GM12892 (cell line): ENCODE data around the gene PAMR1.

Experiments used
- DNase-seq: peaks from one replicate; pipeline ENCODE4 v3.0.0; 2011; ENCODE audit not compliant: insufficient read length
- FAIRE-seq: peaks from 2 replicates; lab custom pipeline; 2011; peaks lifted over from hg19 to GRCh38; lab: Jason Lieb, UNC
- POLR2A ChIP-seq: IDR thresholded peaks from 2 replicates; pipeline ENCODE4 v1.6.1; 2011; ENCODE audit warnings: low read depth, low read length, control low read depth
- POLR2AphosphoS5 ChIP-seq: IDR thresholded peaks from 2 replicates; pipeline ENCODE4 v1.6.1; 2011; ENCODE audit warnings: low read depth, low read length, control low read depth
- TAF1 ChIP-seq: IDR thresholded peaks from 2 replicates; pipeline ENCODE4 v1.6.1; 2011; ENCODE audit warnings: low read depth, mild to moderate bottlenecking, control low read depth, low read length, borderline replicate concordance

Gene PAMR1

GRCh38 chr11:35425603-35426212 is 99.7 kb downstream of the PAMR1 start:
- FAIRE-seq (no peak), DNase-seq (no peak)
- TF ChIP-seq TAF1: no peak
- TF ChIP-seq POLR2A: no peak
- no peak for TF ChIP-seq POLR2AphosphoS5

GRCh38 chr11:35424157-35424940 is 101.1 kb downstream of the PAMR1 start:
- TF ChIP-seq TAF1 (no peak), POLR2A (no peak), POLR2AphosphoS5 (no peak)

GRCh38 chr11:35420371-35420770 is 105.0 kb downstream of the PAMR1 start:
- no peak for FAIRE-seq
- DNase-seq: no peak
- TF ChIP-seq POLR2A (no peak), POLR2AphosphoS5 (no peak), TAF1 (no peak)

More at GRCh38 chr11:35424157-35424940, 101.1 kb downstream of the PAMR1 start:
- FAIRE-seq: no peak
- DNase-seq: no peak

GRCh38 chr11:35419830-35420333 is 105.5 kb downstream of the PAMR1 start:
- no peak for FAIRE-seq
- TF ChIP-seq POLR2A (no peak), POLR2AphosphoS5 (no peak), TAF1 (no peak)
- no peak for DNase-seq

GRCh38 chr11:35419184-35419829 is 106.1 kb downstream of the PAMR1 start, which contains the start of gene SLC1A2:
SLC1A2 (minus strand) TSS chr11:35419558; CDS start chr11:35418966, 592 bp downstream.
- TF ChIP-seq TAF1 (no peak), POLR2AphosphoS5 (no peak), POLR2A (no peak)
- DNase-seq: no peak
- FAIRE-seq: no peak

- FAIRE-seq: no peak
- no peak for DNase-seq
- TF ChIP-seq POLR2A (no peak), TAF1 (no peak), POLR2AphosphoS5 (no peak)
These were observed 106.9 kb downstream of the PAMR1 start for GRCh38 chr11:35418282-35419183.

GRCh38 chr11:35415487-35415886 is 109.9 kb downstream of the PAMR1 start:
- TF ChIP-seq TAF1 (no peak), POLR2AphosphoS5 (no peak), POLR2A (no peak)
- FAIRE-seq: no peak
- DNase-seq: no peak

GRCh38 chr11:35414776-35415175 is 110.6 kb downstream of the PAMR1 start:
- no peak for FAIRE-seq
- TF ChIP-seq POLR2A (no peak), POLR2AphosphoS5 (no peak), TAF1 (no peak)
- no peak for DNase-seq

GRCh38 chr11:35414311-35414710 is 111.1 kb downstream of the PAMR1 start:
- DNase-seq: no peak
- TF ChIP-seq POLR2A (no peak), TAF1 (no peak), POLR2AphosphoS5 (no peak)
- no peak for FAIRE-seq

- no peak for DNase-seq
- TF ChIP-seq TAF1 (no peak), POLR2AphosphoS5 (no peak), POLR2A (no peak)
- FAIRE-seq: no peak
These were observed 111.8 kb downstream of the PAMR1 start for GRCh38 chr11:35413598-35413997.
